M059J (cell line): ENCODE results near the gene ZC3HAV1. TPM values are rescaled to one million over a fixed set of nuclear protein-coding genes. Genes with fewer than 3 reads are reported as not detected.
"Not testable (repeated sequence)": the region's sequence is repeated elsewhere in the genome, so short reads cannot be mapped to it uniquely, and the experiment has no call there.

Experiments
- DNase-seq: peaks from one replicate; pipeline ENCODE4 v3.0.0-alpha.2; 2012; ENCODE audit warnings: low read depth
- total RNA-seq: library from RNA; depleted of rRNA; stranded (reverse); fragments of >200 nt; shearing (Covaris generic); gene quantifications from 2 replicates; pipeline ENCODE4 v1.2.3, GENCODE V29; 2014

The ZC3HAV1 gene
- total RNA-seq, 1 experiment from 2014 or later: 73.1 TPM

- no peak for DNase-seq
Measured at GRCh38 chr7:139112741-139113250, 3.3 kb upstream of the ZC3HAV1 start.

- DNase-seq: no peak
Measured at GRCh38 chr7:139112316-139112715, 2.8 kb upstream of the ZC3HAV1 start.

DNA sequence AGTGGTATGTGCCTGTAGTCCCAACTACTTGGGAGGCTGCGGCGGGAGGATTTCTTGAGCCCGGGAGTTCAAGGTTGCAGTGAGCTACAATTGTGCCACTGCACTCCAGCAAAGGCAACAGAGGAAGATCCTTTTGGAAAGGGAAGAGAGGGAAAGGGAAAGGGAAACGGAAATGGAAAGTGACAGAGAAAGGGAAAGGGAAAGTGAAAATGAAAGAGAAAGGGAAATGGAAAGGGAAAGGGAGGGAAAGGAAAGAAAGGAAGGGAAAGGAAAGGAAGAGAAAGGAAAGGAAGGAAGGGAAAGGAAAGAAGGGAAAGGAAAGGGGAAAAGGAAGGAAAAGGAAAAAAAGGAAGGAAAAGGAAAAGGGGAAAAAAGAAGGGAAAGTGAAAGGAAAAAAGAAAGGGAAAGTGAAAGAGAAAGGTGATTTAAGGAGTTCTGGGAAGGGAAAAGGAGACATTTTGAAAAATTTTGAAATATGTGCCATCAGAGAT, 2.3 kb upstream of the ZC3HAV1 start:
- peak; percentile 53 for DNase-seq

- no peak for DNase-seq
Measured at GRCh38 chr7:139111147-139111546, 1.6 kb upstream of the ZC3HAV1 start.

DNA sequence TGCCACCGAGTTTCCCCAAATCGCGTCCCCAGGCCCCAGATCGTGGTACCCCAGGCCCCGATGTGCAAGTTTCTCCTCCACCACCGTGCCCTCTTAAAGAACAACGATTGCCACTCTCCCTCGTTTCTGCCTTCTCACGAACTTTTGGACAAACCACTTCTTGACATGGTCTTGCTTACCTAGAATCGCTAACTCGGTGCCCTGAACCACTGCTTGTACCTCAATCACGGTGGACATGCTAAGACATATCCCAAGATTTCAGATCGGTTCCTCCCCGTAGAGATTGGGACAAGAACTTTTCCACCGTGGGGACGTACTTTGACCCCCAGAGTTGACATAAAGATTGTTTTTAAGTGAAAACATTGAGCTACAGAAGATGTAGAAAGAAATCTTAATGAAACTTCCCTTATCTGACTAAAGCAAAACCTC, 477 bp upstream of the ZC3HAV1 start:
- DNase-seq: no peak

GRCh38 chr7:139108266-139109187, 993 bp downstream of the ZC3HAV1 start:
- peak; percentile 43 for DNase-seq

- no peak for DNase-seq
Measured at GRCh38 chr7:139106959-139107358, 2.6 kb downstream of the ZC3HAV1 start.

- DNase-seq: not testable (repeated sequence)
Measured at GRCh38 chr7:139106227-139106626, 3.3 kb downstream of the ZC3HAV1 start.

DNA sequence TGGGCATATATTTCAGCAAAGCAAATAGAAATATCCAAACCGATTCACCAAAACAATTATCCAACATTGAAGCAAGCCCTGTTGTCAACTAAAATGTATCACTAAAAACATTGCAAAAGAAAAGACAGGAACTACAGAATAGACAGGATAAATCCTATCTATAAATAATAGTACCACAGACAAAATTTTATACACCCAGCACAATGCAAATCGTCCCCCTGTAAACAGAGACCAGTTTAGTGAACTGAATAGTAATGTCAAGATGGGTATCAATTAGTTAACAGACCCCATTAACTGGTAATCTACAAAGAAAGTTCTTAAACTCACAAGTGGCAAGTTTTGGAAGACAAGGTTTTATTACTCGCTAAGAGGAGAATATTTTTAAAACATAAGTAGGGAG, 4.0 kb downstream of the ZC3HAV1 start:
- no peak for DNase-seq

- DNase-seq: no peak
Measured at GRCh38 chr7:139104091-139104450, 5.4 kb downstream of the ZC3HAV1 start.

- DNase-seq: no peak
Measured at GRCh38 chr7:139103057-139103815, 6.3 kb downstream of the ZC3HAV1 start.

DNA sequence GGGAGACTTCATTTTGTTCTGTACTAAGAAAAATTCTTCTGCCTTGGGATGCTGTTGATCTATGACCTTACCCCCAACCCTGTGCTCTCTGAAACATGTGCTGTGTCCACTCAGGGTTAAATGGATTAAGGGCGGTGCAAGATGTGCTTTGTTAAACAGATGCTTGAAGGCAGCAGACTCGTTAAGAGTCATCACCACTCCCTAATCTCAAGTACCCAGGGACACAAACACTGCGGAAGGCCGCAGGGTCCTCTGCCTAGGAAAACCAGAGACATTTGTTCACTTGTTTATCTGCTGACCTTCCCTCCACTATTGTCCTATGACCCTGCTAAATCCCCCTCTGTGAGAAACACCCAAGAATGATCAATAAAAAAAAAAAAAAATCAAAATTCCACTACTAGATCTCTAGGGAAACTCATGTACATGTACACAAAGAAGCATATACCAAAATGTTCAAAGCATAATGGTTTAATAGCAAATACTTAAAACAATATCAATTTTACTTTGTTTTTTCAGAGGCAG, 7.8 kb downstream of the ZC3HAV1 start:
- not testable (repeated sequence) for DNase-seq

GRCh38 chr7:139099172-139099947, 10.2 kb downstream of the ZC3HAV1 start:
- DNase-seq: no peak

DNA sequence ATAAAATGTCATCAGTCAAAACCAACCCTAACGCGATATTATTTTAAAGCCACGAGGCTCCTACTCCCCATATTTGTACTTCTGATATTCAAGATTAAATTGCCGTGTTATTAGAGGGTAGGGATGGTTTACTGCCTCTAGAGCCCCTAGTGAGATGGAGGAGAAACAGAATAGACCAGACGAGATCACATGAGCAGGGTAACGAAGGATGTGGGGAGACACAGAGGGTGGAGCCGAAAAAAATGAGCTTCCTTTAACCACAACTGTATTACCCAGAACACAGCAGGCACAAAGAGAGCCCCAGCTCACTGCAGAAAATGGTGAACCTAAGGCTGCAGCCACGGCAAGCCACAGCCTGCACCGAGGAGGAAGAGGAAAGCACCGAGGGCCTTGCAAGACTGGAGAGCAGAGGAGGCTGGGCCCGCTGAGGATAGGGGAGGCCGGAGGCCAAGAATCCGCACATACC, 14.3 kb downstream of the ZC3HAV1 start:
- DNase-seq: no peak

DNA sequence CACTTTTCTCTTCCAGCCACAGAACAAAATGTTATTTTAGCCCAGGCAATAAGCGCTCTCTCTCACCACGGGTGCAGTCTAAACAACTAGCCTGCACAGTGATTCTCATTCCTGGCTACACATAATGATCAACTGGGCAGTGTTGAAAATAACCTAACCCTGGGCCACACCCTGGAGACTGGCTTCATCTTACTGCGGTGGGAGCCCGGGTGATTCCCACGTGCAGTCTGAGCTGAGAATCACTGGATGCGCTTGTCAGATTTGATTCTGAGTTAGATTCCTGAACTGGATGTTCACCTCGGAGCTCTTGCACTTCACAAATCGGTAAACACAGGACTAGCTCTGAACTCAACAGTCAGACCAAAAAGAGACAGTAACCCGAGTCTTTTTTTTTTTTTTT, 14.9 kb downstream of the ZC3HAV1 start:
- no peak for DNase-seq

- DNase-seq: no peak
Measured at GRCh38 chr7:139094030-139094429, 15.5 kb downstream of the ZC3HAV1 start.

- not testable (repeated sequence) for DNase-seq
Measured at GRCh38 chr7:139093512-139093911, 16.0 kb downstream of the ZC3HAV1 start.

DNA sequence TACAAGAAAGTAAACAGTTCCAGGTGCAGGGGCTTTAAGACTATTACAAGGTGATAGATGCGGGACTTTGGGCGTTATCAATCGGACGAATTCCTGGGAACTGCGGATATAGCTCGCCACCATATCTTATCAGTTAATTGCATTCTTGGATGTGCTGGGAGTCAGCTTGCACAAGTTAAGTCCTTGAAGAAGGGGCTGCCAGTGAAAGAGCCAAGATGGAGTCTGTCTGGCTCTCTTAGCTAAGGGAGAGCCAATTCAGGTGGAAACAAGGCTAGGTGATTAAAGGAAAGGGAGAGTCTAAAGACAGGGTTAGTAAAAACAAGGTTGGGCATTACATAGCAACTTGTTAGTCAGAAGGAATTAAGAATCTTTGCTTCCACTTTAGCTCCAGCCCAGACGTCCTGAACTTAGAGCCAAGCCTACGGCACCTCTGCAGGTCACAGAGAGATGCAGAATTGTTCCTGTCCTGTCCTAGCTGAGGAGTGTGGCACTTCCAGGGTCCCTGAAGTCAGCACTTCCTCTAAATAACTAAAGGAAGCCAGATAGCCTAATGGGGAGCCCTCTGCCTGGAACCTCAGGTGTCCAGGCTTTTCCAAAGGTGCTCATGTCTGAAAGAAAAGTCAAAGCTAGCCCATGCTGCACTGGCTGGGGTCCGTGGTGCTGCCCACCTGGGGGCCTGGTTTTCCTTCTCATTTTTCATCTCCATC, 17.3 kb downstream of the ZC3HAV1 start:
- no peak for DNase-seq

GRCh38 chr7:139091677-139091996, 17.9 kb downstream of the ZC3HAV1 start:
- DNase-seq: no peak

GRCh38 chr7:139089118-139089517, 20.4 kb downstream of the ZC3HAV1 start:
- DNase-seq: no peak

GRCh38 chr7:139088268-139088667, 21.3 kb downstream of the ZC3HAV1 start:
- DNase-seq: no peak
